ENCODE results near the gene ASB6.
"Not testable (repeated sequence)": the region's sequence is repeated elsewhere in the genome, so short reads cannot be mapped to it uniquely, and the experiment has no call there.

The ASB6 gene

GRCh38 chr9:129643706-129644105 is 1.8 kb upstream of the ASB6 start:
- no peak for DNase-seq (ENCODE audit: low read depth)

DNA sequence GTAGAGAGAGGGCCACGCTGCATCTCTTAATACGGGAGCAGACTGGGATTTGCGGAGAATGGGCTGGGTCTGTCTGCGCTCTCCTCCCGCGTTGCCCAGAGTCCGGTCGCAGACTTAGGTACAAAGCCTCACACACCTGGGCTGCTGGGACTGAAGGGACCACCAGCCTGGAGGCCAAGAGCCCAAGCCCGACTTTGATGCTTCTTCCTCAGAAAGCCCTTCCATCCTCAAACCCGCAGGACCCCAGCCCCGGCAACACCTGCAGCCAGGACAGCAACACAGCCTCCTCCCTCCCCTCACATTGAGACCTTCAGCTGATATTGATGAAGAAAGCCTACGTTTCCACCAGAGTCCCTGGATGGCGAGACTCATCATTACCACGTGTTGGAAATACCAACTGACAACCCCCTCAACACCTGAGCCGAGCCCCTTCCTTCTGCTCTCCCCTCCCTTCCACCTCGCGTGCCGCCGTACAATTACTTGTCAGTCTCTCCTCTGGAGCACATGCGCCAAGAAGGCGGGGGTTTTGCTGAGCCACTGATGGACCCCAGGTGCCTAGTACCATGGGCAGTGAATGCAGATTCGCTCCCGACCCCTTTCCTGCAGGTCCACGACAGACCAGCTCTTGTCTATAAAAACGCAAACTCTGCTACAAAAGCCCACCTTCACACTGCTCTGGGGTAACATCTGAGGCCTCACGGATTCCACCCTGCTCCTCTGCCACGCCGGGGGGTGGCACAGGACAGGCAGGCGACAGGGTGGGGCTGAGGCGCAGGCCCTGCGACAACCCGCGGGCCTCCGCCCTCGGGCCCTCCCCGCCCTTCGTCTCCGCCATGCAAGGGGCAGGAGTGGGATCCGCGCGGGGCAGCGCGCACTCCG is 841 bp downstream of the ASB6 start:
- DNase-seq (ENCODE audit: low read depth), result no peak

GRCh38 chr9:129640086-129640870 is 1.7 kb downstream of the ASB6 start:
- DNase-seq (ENCODE audit: low read depth), result no peak

GRCh38 chr9:129639756-129640085 is 2.2 kb downstream of the ASB6 start:
- no peak for DNase-seq (ENCODE audit: low read depth)

GRCh38 chr9:129639034-129639630 is 2.8 kb downstream of the ASB6 start:
- DNase-seq (ENCODE audit: low read depth), result no peak

- no peak for DNase-seq (ENCODE audit: low read depth)
Measured at GRCh38 chr9:129637673-129638439, 4.1 kb downstream of the ASB6 start.

DNA sequence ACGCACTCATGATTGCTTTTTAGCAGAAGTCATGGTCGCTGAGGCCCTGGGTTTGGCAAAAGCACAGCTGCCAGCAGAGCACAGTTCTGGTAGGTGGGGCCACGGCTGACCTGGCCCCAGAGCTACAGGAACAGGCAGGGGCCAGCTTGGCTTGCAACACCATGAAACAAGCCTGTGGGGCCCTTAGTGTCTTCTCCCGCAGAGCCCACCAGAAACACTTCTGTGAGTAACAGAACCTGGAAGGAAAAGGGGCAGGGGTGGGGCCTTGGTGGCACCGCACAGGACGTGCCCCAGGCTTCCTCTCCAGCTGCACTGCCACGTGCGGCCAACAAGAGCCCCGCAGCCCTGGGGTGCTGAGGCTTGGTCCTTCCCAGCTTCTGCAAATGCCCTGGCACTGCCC is 4.8 kb downstream of the ASB6 start:
- no peak for DNase-seq (ENCODE audit: low read depth)

DNA sequence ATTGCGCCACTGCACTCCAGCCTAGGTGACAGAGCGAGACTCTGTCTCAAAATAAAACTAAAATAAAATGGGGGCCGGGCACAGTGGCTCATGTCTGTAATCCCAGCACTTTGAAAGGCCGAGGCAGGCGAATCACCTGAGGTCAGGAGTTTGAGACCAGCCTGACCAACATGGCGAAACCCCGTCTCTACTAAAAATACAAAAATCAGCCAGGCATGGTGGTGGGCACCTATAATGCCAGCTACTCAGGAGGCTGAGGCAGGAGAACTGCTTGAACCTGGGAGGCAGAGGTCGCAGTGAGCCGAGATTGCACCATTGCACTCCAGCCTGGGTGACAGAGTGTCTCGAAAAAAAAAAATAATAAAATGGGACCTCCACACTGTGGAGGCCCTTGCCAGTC is 5.6 kb downstream of the ASB6 start:
- DNase-seq (ENCODE audit: low read depth), result not testable (repeated sequence)

DNA sequence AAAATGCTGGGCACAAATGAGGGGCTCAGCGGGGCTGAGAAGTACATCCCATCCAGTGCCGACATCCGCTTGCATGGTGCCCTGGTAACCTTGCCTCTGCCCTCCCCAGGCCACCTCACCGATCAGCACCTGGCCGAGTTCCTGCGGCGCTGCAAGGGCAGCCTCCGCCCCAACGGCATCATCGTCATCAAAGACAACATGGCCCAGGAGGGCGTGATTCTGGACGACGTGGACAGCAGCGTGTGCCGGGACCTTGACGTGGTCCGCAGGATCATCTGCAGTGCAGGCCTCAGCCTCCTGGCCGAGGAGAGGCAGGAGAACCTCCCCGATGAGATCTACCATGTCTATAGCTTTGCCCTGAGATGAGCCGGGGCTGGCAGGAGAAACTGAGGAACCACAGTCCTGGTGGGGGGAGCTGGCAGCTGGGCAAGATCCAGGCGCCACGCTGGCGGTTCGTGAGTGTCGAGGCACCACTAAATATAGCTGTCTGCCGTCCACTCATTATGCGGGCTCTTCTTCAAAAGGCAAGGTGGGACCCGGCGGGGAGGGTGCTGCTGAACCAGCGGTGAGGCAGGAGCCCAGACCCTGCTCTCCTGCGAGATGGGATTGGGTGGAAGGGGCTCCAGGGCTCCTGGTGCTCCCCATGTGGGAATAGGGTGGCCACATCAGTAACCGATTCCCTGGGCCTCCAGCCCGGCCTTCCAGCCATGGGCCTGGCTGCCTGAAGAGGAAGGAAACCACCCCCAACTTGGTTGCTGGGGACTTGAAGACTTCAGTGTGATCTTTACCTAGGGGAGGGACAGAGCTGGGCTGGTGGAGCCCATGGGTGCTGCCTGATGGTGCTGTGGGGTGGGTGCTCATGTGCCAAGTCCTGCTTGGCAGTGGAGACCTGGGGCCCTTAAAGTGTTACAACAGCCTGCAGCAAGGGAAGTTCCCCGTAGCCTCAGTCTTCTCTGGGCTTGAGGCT is 6.6 kb downstream of the ASB6 start:
- DNase-seq (ENCODE audit: low read depth), result no peak

GRCh38 chr9:129633848-129634247 is 8.1 kb downstream of the ASB6 start:
- no peak for DNase-seq (ENCODE audit: low read depth)

DNA sequence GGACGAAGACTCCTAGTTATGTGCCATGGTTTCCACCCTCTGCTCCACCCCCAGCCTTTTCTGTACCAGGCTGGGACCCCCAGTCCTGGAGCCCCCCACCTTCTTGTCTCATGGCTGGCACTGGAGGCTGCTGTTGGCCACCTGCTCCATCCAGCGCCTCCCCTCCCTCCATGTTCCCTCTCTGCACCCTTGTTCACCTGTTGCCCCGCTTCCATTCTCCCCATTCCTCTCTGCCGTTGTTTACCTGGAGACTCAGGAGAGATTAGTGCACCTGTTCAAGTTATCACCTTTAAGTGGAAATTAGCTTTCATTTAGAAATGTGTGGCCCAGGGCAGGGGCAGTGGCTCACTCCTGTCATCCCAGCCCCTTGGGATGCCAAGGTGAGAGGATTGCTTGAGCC is 8.7 kb downstream of the ASB6 start:
- no peak for DNase-seq (ENCODE audit: low read depth)

GRCh38 chr9:129632460-129632859 is 9.5 kb downstream of the ASB6 start:
- no peak for DNase-seq (ENCODE audit: low read depth)

DNA sequence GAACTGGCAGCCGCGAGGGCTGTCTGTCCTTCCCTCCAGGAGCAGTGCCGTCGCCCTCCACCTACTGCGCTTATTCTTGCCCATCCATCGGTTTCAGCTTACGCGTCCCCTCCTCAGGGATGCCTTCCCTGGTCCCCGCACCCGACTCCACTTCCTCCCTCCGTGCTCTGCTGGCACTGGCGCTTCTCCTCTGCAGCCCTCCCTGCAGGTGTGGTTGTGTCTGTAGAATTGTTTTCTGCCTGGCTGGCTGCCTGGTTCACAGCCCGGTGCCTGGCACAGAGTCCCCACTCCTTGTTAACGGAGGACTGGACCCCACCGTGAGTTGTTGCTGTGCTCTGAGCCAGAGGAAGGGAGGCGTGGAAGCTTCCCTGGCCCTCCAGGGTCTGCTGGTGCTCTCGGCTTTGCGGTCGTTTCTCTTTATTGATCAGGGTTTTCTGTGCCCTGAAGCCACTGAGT is 10.2 kb downstream of the ASB6 start:
- no peak for DNase-seq (ENCODE audit: low read depth)

DNA sequence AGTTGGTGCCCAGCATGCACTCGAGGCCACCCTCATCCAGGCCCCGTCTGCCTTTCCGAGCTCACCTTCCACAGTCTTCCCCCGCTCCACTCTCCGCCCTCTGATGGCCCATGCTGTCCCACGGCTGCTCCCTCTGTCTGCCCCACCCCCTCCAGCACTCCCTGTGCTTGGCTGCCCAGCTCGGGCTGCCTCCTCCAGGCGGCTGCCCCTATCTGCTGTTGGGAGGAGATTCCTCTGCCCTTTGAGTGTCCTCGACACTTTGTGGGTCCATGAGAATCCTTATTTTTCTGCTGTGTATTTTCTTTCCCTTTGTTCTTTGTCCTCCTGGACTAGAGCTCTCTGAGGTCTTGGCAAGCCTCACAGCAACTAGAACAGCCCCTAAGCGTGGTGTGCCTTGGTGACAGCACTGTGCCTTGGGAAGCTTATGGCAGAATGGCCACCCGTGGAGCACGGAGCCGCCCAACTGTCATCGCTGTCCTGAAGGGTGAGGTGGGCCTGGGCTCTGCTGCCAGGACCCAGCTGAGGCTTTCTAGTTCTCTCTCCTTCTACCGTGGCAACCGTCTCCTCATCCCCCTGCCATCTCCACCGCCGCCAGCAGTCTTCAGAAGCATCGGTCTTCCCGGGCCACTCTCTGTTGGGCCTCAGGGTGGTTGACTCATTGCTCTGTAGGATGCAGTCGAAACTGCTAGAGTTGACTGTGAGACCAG is 10.8 kb downstream of the ASB6 start:
- no peak for DNase-seq (ENCODE audit: low read depth)

GRCh38 chr9:129629251-129629820 is 12.6 kb downstream of the ASB6 start:
- no peak for DNase-seq (ENCODE audit: low read depth)

- DNase-seq (ENCODE audit: low read depth), result no peak
Measured at GRCh38 chr9:129628709-129629108, 13.2 kb downstream of the ASB6 start.

DNA sequence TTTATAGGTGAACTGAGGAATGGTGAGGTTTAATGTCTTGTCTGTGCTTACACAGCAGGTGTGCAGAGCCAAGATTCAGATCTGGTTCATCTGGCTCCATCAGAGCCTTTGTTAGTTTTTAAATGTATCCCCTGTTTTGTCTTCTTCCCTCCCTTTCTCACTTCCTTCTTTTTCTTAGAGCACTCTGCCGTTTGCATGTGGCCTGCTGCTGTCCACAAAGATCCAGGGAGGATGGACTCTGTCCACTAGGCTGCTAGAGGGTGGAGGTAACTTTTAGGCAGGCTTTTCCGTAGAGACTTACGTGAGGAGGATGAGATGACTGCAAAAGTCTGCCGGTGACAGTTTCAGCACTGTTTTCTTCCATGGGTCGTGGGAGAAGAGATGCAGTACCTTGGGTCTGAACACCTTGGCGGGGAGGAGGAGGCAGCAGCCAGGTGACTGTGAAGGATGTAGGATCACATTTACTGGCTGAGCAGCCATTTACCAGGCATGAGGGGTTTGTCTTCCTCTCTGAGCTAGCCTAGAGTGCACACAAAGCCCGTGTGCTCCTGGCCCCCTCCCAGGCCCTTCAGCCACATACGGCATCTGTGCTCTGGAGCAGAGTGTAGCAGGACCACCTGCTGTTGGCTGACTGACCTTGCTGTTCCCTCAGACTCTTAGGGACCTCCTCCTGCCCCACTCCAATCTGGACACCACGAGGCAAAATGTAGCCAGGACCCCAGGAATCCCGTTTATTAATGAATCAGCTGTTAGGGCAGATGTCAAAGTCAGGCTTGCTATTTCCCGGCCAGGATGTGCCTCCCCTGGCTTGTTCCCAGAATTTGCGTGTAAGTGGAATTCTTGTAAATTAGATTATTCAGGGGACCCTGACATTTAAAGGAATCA is 14.2 kb downstream of the ASB6 start:
- no peak for DNase-seq (ENCODE audit: low read depth)

GRCh38 chr9:129626625-129627284 is 15.2 kb downstream of the ASB6 start:
- DNase-seq (ENCODE audit: low read depth), result no peak
